GM21825 (cell line): ENCODE data around the gene LGALS1.
A peak's percentile ranks its signal among the peaks of the same experiment; 100 is the strongest.

Source experiments
- ATAC-seq: cut with Tn5 transposase; IDR thresholded peaks from one replicate; pipeline ENCODE4 v1.9.1; 2021; ENCODE audit warnings: mild to moderate bottlenecking, moderate library complexity; ENCODE audit not compliant: unreplicated experiment

LGALS1 gene

GRCh38 chr22:37661160-37661924 lies 14.1 kb upstream of the LGALS1 start:
- ATAC-seq = no peak

- ATAC-seq = no peak
Observed at GRCh38 chr22:37662039-37662438, 13.4 kb upstream of the LGALS1 start.

GRCh38 chr22:37663521-37664140 lies 11.8 kb upstream of the LGALS1 start:
- no peak for ATAC-seq

GRCh38 chr22:37664249-37665101 lies 11.0 kb upstream of the LGALS1 start:
- ATAC-seq = no peak

DNA sequence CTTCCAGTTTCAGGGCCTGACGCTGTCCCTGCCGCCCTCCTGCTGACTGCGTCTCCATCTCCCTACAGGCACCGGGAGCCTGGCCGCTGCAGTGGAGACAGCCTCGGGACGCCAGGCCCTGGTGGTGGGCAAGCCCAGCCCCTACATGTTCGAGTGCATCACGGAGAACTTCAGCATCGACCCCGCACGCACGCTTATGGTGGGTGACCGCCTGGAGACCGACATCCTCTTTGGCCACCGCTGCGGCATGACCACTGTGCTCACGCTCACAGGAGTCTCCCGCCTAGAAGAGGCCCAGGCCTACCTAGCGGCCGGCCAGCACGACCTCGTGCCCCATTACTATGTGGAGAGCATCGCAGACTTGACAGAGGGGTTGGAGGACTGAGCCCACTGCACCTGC lies 9.9 kb upstream of the LGALS1 start:
- no peak for ATAC-seq

DNA sequence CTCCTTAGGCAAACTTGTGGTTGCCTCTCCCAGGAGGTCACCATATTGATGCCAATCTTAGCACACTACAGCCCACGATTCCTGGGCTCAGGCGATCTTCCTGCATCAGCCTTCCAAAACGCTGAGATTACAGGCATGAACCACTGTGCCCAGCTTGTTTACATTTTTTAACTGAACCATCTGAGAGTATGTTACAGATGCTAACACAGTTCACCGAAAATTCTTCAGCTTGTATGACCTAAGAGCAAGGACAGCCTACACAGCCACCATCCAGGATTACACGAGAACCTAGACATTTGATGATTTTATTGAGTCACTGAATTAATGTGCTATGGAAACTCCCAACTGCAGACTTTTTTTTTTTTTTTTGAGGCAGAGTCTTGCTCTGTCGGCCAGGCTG lies 5.8 kb upstream of the LGALS1 start:
- no peak for ATAC-seq

GRCh38 chr22:37672206-37672919 lies 3.1 kb upstream of the LGALS1 start:
- no peak for ATAC-seq

DNA sequence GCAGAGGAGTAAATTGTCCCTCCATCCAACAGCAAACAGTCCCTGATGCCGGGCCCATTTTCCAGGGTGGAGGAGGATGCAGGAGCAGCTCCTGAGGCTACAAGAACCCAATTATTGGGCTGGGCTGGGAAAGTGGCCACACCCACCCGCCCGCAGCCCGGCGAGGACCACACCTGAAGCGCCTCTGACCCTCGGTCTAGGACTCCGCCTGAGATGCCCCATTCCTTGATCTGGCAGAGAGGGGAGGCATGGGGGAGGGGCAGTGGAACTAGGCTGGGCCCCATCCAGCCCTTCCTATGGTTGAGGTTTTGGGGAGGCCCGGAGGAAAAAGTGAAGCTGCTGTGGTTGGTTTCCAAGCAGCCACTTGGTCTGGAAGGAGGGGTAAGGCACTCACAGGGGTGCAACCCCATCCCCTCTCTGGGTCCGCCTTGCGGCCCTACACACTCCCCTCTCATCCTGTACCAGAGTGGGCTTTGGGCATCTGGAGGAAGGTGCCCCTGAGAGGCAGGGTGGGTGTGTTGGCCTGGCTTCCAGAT lies 2.4 kb upstream of the LGALS1 start:
- no peak for ATAC-seq

GRCh38 chr22:37674248-37674647 lies 1.2 kb upstream of the LGALS1 start:
- no peak for ATAC-seq

DNA sequence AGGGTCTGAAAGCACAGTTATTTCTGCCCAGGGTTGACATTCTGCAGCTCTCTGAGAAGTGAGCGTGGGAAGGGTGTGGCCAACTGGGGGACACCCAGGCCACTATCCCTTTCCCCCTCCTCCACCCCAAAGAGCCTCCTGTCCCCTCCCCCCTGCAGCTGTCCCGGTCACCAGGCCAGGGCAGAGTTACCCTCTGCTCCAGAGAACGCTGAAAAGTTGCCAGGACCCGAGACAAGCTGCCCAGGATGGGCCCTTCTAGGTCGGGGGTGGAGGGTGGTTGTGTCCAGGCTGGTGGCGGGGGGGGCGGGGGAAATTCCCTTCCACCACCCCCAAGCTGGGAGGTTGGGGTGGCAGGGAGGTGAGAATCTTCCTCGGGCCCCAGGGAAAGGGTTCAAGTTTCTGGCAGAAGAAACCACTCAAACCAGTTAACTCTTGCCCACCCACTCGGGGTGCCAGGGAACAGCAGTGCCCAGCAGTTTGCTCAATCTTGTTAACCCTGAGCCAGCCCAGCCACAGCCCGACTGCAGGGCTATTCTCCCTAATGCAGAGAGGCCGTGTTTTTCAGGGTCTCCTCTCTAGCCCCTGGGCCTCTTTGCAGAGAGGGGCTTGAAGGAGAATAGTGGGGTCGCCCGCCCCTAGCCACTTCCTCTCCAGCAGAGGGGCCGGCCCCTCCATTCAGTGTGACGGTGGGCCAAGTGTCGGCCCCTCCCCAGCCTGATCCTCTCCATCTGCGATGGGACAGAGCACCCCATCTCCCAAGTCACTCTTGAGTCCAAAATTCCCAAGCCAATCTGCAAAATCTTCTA lies 697 bp downstream of the LGALS1 start:
- ATAC-seq = no peak

DNA sequence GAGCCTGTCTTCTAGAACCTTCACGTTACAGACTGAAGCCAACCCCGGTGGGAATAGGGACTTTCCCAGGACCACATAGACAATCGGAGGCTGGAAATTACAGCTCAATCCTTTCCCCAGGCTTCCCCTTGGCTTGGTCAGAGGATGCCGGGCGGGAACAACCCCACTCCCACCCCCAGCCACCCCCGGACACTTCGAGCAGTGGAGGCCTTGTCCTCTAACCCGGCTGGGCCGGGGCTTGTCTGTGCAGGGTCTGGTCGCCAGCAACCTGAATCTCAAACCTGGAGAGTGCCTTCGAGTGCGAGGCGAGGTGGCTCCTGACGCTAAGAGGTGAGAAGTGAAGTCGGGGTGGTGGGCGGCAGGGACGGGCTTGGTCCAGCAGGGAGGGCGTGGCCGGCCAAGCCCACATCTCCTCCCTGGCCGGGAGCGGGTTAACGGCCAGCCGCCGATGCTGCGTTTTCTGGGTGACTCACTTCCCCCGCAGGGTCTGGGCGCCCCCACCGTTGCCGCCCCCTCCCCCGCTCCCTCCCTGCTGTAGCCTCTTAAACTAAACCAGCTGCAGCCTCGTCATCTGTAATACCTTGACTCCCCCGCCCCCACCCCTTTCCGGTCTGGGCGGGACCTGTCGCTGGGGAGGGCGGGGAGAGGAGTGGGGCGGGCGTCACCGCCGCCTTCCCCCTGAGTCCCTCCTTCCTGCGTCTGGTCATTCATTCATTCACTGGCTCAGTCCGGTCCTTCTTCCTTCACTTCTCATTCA lies 1.5 kb downstream of the LGALS1 start:
- peak; percentile 35 for ATAC-seq

DNA sequence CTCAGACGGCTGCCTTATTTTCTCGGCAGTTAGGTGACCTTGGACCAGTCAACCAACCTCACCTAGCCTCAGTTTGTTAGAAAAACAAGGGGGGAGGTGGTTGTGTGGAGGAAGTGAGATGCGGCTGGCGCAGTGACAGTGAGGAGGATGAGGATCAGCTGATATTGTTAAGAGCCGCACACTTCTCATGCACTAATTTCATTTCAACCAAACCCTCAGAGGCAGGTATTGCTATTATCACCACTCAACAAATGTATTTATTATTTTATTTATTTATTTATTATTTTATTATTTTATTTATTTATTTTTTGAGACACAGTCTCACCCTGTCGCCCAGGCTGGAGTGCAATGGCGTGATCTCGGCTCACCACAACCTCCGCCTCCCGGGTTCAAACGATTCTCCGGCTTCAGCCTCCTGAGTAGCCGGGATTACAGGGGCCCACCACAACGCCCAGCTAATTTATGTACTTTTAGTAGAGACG lies 2.1 kb downstream of the LGALS1 start:
- ATAC-seq = no peak

- no peak for ATAC-seq
Observed at GRCh38 chr22:37678372-37678771, 2.9 kb downstream of the LGALS1 start.

DNA sequence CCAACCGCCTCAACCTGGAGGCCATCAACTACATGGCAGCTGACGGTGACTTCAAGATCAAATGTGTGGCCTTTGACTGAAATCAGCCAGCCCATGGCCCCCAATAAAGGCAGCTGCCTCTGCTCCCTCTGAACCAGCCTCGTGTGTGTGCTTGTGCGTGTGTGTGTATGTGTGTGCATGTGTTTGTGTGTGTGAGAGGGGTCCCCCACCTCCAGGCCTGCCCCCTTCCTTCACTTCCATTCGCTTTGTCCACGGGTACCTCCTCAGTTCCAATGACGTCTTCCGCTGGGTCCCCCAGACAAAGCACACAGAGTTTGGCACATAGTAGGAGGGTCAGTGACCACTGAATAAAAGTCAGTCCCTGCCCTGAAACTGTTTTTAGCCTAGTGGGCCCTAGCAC lies 4.2 kb downstream of the LGALS1 start:
- no peak for ATAC-seq

GRCh38 chr22:37680191-37680851 lies 4.9 kb downstream of the LGALS1 start:
- no peak for ATAC-seq

DNA sequence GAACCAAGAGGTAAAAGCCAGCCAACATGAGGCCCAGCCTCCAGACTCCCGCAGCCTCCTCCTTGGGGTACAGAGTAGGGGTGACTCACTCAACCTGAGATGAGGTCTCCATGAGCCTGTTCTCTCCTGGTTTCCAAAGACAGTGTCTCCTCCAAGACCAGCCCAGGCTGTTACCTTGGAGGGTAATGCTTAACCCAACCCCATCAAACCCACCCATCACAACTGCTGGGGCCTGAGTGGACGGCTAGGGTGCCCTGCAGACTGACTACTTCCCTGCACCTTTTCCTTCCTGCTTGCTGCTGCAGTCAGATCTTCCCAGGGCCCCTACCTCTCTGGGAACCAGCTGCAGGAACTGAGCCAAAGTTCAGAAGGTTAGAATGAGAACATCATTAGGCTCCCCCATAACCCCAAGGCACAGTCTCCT lies 5.6 kb downstream of the LGALS1 start:
- no peak for ATAC-seq

- ATAC-seq = no peak
Observed at GRCh38 chr22:37681556-37682049, 6.2 kb downstream of the LGALS1 start.
